Liver (tissue), 9 donors: ENCODE results near the gene EEF1G. TPM values are rescaled to one million over a fixed set of nuclear protein-coding genes. Genes with fewer than 3 reads are reported as not detected.
A peak's percentile ranks its signal among the peaks of the same experiment; 100 is the strongest.

Experiments
- DNase-seq: peaks from one replicate; pipeline ENCODE4 v3.0.0-alpha.2; 2017; ENCODE audit warnings: low spot score
- H3K27ac ChIP-seq, 2 donors: one replicate each; pipeline ENCODE4 v1.7.0; 2013; ENCODE audit warnings: inconsistent platforms in 2 of 2, low read length in 2 of 2, control low read depth in 1 of 2, low read depth in 1 of 2, mild to moderate bottlenecking in 1 of 2
- H3K27me3 ChIP-seq, 4 donors: one replicate each; pipeline versions ENCODE4 v1.6.1 to v1.7.0; 2013; ENCODE audit warnings: low read length in 3 of 4, inconsistent platforms in 1 of 4, mild to moderate bottlenecking in 1 of 4, moderate library complexity in 1 of 4; ENCODE audit not compliant: control insufficient read depth in 4 of 4, insufficient read depth in 4 of 4
- H3K36me3 ChIP-seq, 4 donors: one replicate each; pipeline versions ENCODE4 v1.6.1 to v1.7.0; 2013; ENCODE audit warnings: low read length in 3 of 4, mild to moderate bottlenecking in 3 of 4, low read depth in 1 of 4, moderate library complexity in 1 of 4; ENCODE audit not compliant: control insufficient read depth in 4 of 4, insufficient read depth in 3 of 4
- H3K4me1 ChIP-seq, 4 donors: one replicate each; pipeline versions ENCODE4 v1.6.1 to v1.7.0; 2013; ENCODE audit warnings: low read length in 3 of 4, mild to moderate bottlenecking in 3 of 4, moderate library complexity in 1 of 4; ENCODE audit not compliant: control insufficient read depth in 4 of 4, insufficient read depth in 4 of 4
- H3K4me3 ChIP-seq, 3 donors: one replicate each; pipeline versions ENCODE4 v1.6.1 to v1.7.0; 2013; ENCODE audit warnings: low read length in 3 of 3, control low read depth in 1 of 3, low read depth in 1 of 3, mild to moderate bottlenecking in 1 of 3
- H3K9ac ChIP-seq, 2 donors: one replicate each; pipeline ENCODE4 v1.7.0; 2013; ENCODE audit warnings: low read length in 2 of 2, mild to moderate bottlenecking in 2 of 2, moderate library complexity in 2 of 2, control low read depth in 1 of 2, low read depth in 1 of 2
- H3K9me3 ChIP-seq, 4 donors: one replicate each; pipeline versions ENCODE4 v1.6.1 to v1.7.0; 2013; ENCODE audit warnings: low read length in 3 of 4; ENCODE audit not compliant: control insufficient read depth in 4 of 4
- ATF3 ChIP-seq: IDR thresholded peaks from 2 replicates; pipeline ENCODE4 v1.6.1; 2016; ENCODE audit warnings: antibody characterized with exemption
- CTCF ChIP-seq: fragments of 150-350 bp; IDR thresholded peaks from 2 replicates; pipeline ENCODE4 v1.5.1; 2017; ENCODE audit warnings: improper control_type of control experiment, low read depth, low read length; ENCODE audit not compliant: missing input control
- EGR1 ChIP-seq, 2 donors: IDR thresholded peaks; 2 replicates each; pipeline ENCODE4 v1.6.1; 2016 to 2018; ENCODE audit warnings: antibody characterized with exemption in 2 of 2, low read depth in 2 of 2
- FOXA1 ChIP-seq: IDR thresholded peaks from 2 replicates; pipeline ENCODE4 v1.6.1; 2016; ENCODE audit warnings: antibody characterized with exemption
- FOXA2 ChIP-seq: IDR thresholded peaks from 2 replicates; pipeline ENCODE4 v1.6.1; 2016; ENCODE audit warnings: antibody characterized with exemption
- GABPA ChIP-seq, 2 donors: IDR thresholded peaks in 1 of 2; conservative IDR thresholded peaks in 1 of 2; 2 replicates each; pipeline ENCODE4 v1.6.1; 2016; ENCODE audit warnings: antibody characterized with exemption in 2 of 2, mild to moderate bottlenecking in 1 of 2, moderate library complexity in 1 of 2
- HNF4A ChIP-seq, 2 donors: conservative IDR thresholded peaks; 2 replicates each; pipeline ENCODE4 v1.6.1; 2016; ENCODE audit warnings: antibody characterized with exemption in 2 of 2, mild to moderate bottlenecking in 2 of 2
- HNF4G ChIP-seq: IDR thresholded peaks from 2 replicates; pipeline ENCODE4 v1.6.1; 2016; ENCODE audit warnings: antibody characterized with exemption
- JUND ChIP-seq, 2 donors: IDR thresholded peaks; 2 replicates each; pipeline ENCODE4 v1.6.1; 2016; ENCODE audit warnings: antibody characterized with exemption in 2 of 2
- MAX ChIP-seq: IDR thresholded peaks from 2 replicates; pipeline ENCODE4 v1.6.1; 2016; ENCODE audit warnings: antibody characterized with exemption
- NR2F2 ChIP-seq: IDR thresholded peaks from 2 replicates; pipeline ENCODE4 v1.6.1; 2016; ENCODE audit warnings: antibody characterized with exemption
- RAD21 ChIP-seq, 2 donors: IDR thresholded peaks; 2 replicates each; pipeline ENCODE4 v1.6.1; 2016; ENCODE audit warnings: antibody characterized with exemption in 2 of 2, mild to moderate bottlenecking in 2 of 2
- REST ChIP-seq: IDR thresholded peaks from 2 replicates; pipeline ENCODE4 v1.6.1; 2016; ENCODE audit warnings: antibody characterized with exemption, mild to moderate bottlenecking
- RXRA ChIP-seq, 2 donors: IDR thresholded peaks; 2 replicates each; pipeline ENCODE4 v1.6.1; 2017 to 2018; ENCODE audit warnings: antibody characterized with exemption in 2 of 2, mild to moderate bottlenecking in 1 of 2
- SP1 ChIP-seq: IDR thresholded peaks from 2 replicates; pipeline ENCODE4 v1.6.1; 2018; ENCODE audit warnings: antibody characterized with exemption, mild to moderate bottlenecking
- TAF1 ChIP-seq: conservative IDR thresholded peaks from 2 replicates; pipeline ENCODE4 v1.6.1; 2016; ENCODE audit warnings: antibody characterized with exemption, mild to moderate bottlenecking
- YY1 ChIP-seq: IDR thresholded peaks from 2 replicates; pipeline ENCODE4 v1.6.1; 2016; ENCODE audit warnings: antibody characterized with exemption, mild to moderate bottlenecking
- ZBTB33 ChIP-seq: IDR thresholded peaks from 2 replicates; pipeline ENCODE4 v1.6.1; 2016; ENCODE audit warnings: antibody characterized with exemption
- WGBS: extraction: QIAGEN DNeasy Blood & Tissue Kit; methylation state at CpG from one replicate; pipeline ENCODE4 v1.1.7; 2013; 5-methylcytosine and 5-hydroxymethylcytosine counted together
- polyA plus RNA-seq, 2 donors: library from polyadenylated mRNA; stranded (reverse) in 1 of 2; unstranded in 1 of 2; fragments of 200-250 nt in 1 of 2; fragments of >200 nt in 1 of 2; fragmentation: Nextera tagmentation in 1 of 2; extraction: Ambion mirVana in 1 of 2; gene quantifications; one replicate each; pipeline versions ENCODE4 v1.2.1 to v1.2.3, GENCODE V29; 2013 to 2015
- total RNA-seq, 2 donors: library from RNA; depleted of rRNA; stranded (reverse); fragments of >200 nt; gene quantifications; one replicate each; pipeline ENCODE4 v1.2.3, GENCODE V29; 2014
- donor health status: healthy.
- donor health status: healthy.
- donor health status: healthy.
- donor health status: healthy.
- donor health status: healthy.

EEF1G gene
- total and polyA plus RNA-seq, 4 donors = 251 to 640 (median 469) TPM

GRCh38 chr11:62545437-62546243 lies 28.1 kb downstream of the EEF1G start:
- under 1% methylated on average over 59 of the region's 59 CpGs for WGBS
- DNase-seq = peak; percentile 67
- no peaks in the 10 kb centered on the region for H3K36me3 ChIP-seq
- H3K9me3 ChIP-seq = no peaks in the 10 kb centered on the region
- peak overlapping the region; percentile 68 to 91 (median 79) for H3K4me3 ChIP-seq
- TF ChIP-seq RAD21 (IDR thresholded peaks at IDR 0.05) (peak; percentile 21 to 30), MAX (no peak), ATF3 (no peak), FOXA2 (no peak), JUND (IDR thresholded peaks at IDR 0.05) (no peak), HNF4A (conservative IDR thresholded peaks at IDR 0.05) (no peak), NR2F2 (no peak), ZBTB33 (no peak), SP1 (peak; percentile 7), RXRA (IDR thresholded peaks at IDR 0.05) (no peak), TAF1 (no peak), FOXA1 (no peak), YY1 (no peak), CTCF (no peak), HNF4G (no peak), GABPA (IDR thresholded peaks at IDR 0.05 in 1 of 2, conservative IDR thresholded peaks at IDR 0.05 in 1 of 2) (no peak), REST (peak; percentile 18), EGR1 (IDR thresholded peaks at IDR 0.05; ENCODE audit: low read depth in 2 of 2) (no peak)
- peak overlapping the region; percentile 72 to 94 for H3K27ac ChIP-seq
- peak overlapping the region; percentile 50 to 66 for H3K9ac ChIP-seq
- no peaks in the 10 kb centered on the region for H3K27me3 ChIP-seq
- H3K4me1 ChIP-seq = peaks cover 15 to 82% (median 68%) of the 10 kb centered on the region in 4 donors
